Measurements from ENCODE around the gene URAD. TPM values are rescaled to one million over a fixed set of nuclear protein-coding genes. Genes with fewer than 3 reads are reported as not detected.

URAD gene
- total RNA-seq, 2 experiments from 2014 or later, result not detected

DNA sequence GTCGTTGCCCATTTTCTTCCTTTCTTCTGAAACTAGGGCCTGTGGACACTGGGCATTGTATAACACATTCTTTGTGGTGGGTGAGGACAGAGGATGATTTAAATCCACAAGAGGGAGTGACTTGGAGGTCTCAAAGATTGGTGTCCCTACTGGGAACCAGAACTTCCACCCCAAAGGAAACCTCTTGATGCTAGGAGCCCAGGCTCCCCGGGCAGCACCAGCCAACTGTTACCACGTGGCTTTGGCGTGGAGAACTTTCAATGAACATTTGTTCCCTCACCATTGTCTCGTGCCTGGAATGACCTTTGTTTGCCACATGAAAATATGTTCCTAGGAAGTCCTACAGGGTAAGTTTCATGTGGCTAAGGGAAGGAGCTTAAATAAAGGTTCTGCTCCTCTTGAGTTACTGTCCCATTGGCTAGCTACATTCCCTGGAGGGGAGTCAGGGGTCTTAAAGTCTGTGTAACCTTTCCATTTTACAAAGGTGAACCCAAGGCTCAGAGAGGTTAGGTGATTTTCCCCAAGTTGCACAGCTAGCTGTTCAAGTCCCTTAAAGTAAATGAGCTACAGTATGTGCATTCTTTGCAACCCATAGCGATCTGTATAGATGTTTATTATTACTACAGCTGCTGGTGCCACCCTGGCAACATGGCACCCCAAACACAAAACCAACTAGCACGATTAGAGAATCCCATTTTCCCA is 14.4 kb downstream of the URAD start:
- ChIA-PET POLR2A (interaction anchor here (1.1 kb wide), 1 partner anchor 144 kb away, joined by 4 read pairs; no protein-coding TSS in a partner anchor), CTCF (interaction anchor here (0.5 kb wide), 1 partner anchor 321 kb away, joined by 4 read pairs; no protein-coding TSS in a partner anchor)
- H3K4me1 ChIP-seq (ENCODE audit: insufficient read depth, low read length), result peaks cover 6% of the 10 kb centered on the region
- no peak overlapping the region for H3K27ac Mint-ChIP-seq
- no peak overlapping the region for H3K4me3 ChIP-seq (ENCODE audit: low read length)
- peaks cover 65 to 93% of the 10 kb centered on the region in 2 experiments for H3K27me3 ChIP-seq (ENCODE audit: control insufficient read depth in 1 of 2, insufficient read depth in 2 of 2, low read length in 2 of 2)
- no peak overlapping the region for H3K27ac ChIP-seq (ENCODE audit: low read depth in 1 of 2, low read length in 2 of 2)
- TF ChIP-seq, protein P1, sequence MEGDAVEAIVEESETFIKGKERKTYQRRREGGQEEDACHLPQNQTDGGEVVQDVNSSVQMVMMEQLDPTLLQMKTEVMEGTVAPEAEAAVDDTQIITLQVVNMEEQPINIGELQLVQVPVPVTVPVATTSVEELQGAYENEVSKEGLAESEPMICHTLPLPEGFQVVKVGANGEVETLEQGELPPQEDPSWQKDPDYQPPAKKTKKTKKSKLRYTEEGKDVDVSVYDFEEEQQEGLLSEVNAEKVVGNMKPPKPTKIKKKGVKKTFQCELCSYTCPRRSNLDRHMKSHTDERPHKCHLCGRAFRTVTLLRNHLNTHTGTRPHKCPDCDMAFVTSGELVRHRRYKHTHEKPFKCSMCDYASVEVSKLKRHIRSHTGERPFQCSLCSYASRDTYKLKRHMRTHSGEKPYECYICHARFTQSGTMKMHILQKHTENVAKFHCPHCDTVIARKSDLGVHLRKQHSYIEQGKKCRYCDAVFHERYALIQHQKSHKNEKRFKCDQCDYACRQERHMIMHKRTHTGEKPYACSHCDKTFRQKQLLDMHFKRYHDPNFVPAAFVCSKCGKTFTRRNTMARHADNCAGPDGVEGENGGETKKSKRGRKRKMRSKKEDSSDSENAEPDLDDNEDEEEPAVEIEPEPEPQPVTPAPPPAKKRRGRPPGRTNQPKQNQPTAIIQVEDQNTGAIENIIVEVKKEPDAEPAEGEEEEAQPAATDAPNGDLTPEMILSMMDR (IDR thresholded peaks at IDR 0.05), result no peak
- H3K9me3 ChIP-seq (ENCODE audit: control insufficient read depth in 1 of 2, insufficient read depth in 1 of 2, low read length in 2 of 2), result peaks cover 0 to 18% of the 10 kb centered on the region in 2 experiments
- intact Hi-C loops (cut with DNase I, micrococcal nuclease), result no loop called here
- H3K36me3 ChIP-seq (ENCODE audit: insufficient read depth, low read length), result no peaks in the 10 kb centered on the region
- H3K9me3 Mint-ChIP-seq, result no peaks in the 10 kb centered on the region
- no peak overlapping the region for H3K4me3 Mint-ChIP-seq
- DNase-seq (no peak), ATAC-seq (ENCODE audit: poor library complexity) (no peak)
- peaks cover 90% of the 10 kb centered on the region for H3K27me3 Mint-ChIP-seq
- H3K36me3 Mint-ChIP-seq (ENCODE audit: low read depth), result no peaks in the 10 kb centered on the region
- H3K4me1 Mint-ChIP-seq (ENCODE audit: low read depth), result peaks cover 16% of the 10 kb centered on the region

DNA sequence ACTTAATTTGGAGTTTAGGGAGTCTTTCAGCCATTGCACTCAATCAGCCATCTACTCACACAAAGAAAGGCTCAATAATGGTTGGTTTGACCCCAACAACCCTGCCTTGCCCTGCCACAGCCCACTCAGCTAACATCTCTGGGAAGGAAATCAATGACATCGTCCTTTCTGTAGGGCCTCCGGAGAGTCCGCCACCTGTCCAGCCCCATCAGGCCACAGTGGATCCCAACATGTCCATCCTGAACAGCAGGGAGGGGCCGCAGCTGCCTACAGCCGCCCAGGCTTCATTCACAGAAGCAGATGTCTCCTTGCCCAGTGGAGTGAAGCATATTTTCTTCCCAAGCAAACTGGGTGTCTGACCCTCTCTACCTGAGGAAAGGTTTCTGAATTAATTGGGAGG is 15.2 kb downstream of the URAD start:
- H3K4me3 Mint-ChIP-seq, result no peak overlapping the region
- H3K27me3 ChIP-seq (ENCODE audit: control insufficient read depth in 1 of 2, insufficient read depth in 2 of 2, low read length in 2 of 2), result peaks cover 63 to 94% of the 10 kb centered on the region in 2 experiments
- POLR2A ChIA-PET, result no interaction called here

DNA sequence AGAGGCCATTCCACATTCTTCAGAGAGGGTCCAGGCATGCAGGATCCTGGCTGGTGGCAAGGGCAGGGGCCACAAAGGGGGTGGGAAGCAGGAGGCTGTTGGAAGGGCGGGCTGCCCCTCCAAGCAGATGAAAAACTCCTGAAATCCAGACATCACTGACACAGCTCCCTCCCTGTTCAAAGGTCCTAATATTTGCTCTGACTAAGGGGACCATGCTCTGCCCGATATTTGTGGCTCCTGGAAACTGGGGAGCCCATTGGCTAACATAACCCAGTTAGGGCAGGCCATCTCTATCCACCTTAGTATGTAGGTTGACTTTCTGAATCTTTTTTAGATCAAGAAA is 16.0 kb downstream of the URAD start:
- peaks cover 23% of the 10 kb centered on the region for H3K4me1 Mint-ChIP-seq (ENCODE audit: low read depth)
- H3K27me3 ChIP-seq (ENCODE audit: control insufficient read depth in 1 of 2, insufficient read depth in 2 of 2, low read length in 2 of 2), result peaks cover 67 to 95% of the 10 kb centered on the region in 2 experiments
- ATAC-seq (ENCODE audit: poor library complexity), result no peak
- no peak overlapping the region for H3K4me3 Mint-ChIP-seq
- H3K9me3 ChIP-seq (ENCODE audit: control insufficient read depth in 1 of 2, insufficient read depth in 1 of 2, low read length in 2 of 2), result peaks cover 0 to 21% of the 10 kb centered on the region in 2 experiments
- no peak overlapping the region for H3K27ac Mint-ChIP-seq
- H3K36me3 ChIP-seq (ENCODE audit: insufficient read depth, low read length), result no peaks in the 10 kb centered on the region
- TF ChIP-seq, protein P1 (IDR thresholded peaks at IDR 0.05), result no peak
- ChIA-PET CTCF (interaction anchor here (1.2 kb wide), 1 partner anchor 11 kb away, joined by 3 read pairs; no protein-coding TSS in a partner anchor), POLR2A (no interaction called here)
- H3K27ac ChIP-seq (ENCODE audit: low read depth in 1 of 2, low read length in 2 of 2), result no peak overlapping the region
- H3K9me3 Mint-ChIP-seq, result no peaks in the 10 kb centered on the region
- intact Hi-C loops (cut with DNase I, micrococcal nuclease), result no loop called here
- peaks cover 16% of the 10 kb centered on the region for H3K4me1 ChIP-seq (ENCODE audit: insufficient read depth, low read length)
- no peak overlapping the region for H3K4me3 ChIP-seq (ENCODE audit: low read length)
- H3K27me3 Mint-ChIP-seq, result peaks cover 87% of the 10 kb centered on the region
- DNase-seq, result no peak
- H3K36me3 Mint-ChIP-seq (ENCODE audit: low read depth), result no peaks in the 10 kb centered on the region

More for the DNA sequence above, 15.2 kb downstream of the URAD start:
- Mint-ChIP-seq H3K9me3 (no peaks in the 10 kb centered on the region), H3K27me3 (peaks cover 84% of the 10 kb centered on the region), H3K4me1 (ENCODE audit: low read depth) (peaks cover 17% of the 10 kb centered on the region), H3K36me3 (ENCODE audit: low read depth) (no peaks in the 10 kb centered on the region), H3K27ac (no peak overlapping the region)
- H3K27ac ChIP-seq (ENCODE audit: low read depth in 1 of 2, low read length in 2 of 2), result no peak overlapping the region
- no peaks in the 10 kb centered on the region for H3K36me3 ChIP-seq (ENCODE audit: insufficient read depth, low read length)
- no peak overlapping the region for H3K4me3 ChIP-seq (ENCODE audit: low read length)
- DNase-seq, result no peak
- H3K9me3 ChIP-seq (ENCODE audit: control insufficient read depth in 1 of 2, insufficient read depth in 1 of 2, low read length in 2 of 2), result peaks cover 0 to 18% of the 10 kb centered on the region in 2 experiments
- CTCF ChIA-PET, result interaction anchor here (1.2 kb wide), 1 partner anchor 10 kb away, joined by 3 read pairs; no protein-coding TSS in a partner anchor
- intact Hi-C loops (cut with DNase I, micrococcal nuclease), result no loop called here
- ATAC-seq (ENCODE audit: poor library complexity), result no peak
- TF ChIP-seq, protein P1 (IDR thresholded peaks at IDR 0.05), result no peak
- peaks cover 8% of the 10 kb centered on the region for H3K4me1 ChIP-seq (ENCODE audit: insufficient read depth, low read length)
